OCI-LY7 (cell line): ENCODE data around the gene TXNRD1.

ENCODE experiments used
- CTCF ChIP-seq: fragments of 200-600 bp; sonication (generic); conservative IDR thresholded peaks from 2 replicates; pipeline ENCODE4 v1.5.1; 2014; ENCODE audit warnings: mild to moderate bottlenecking, antibody characterized with exemption, low read length, moderate library complexity, mixed read lengths
- EZH2phosphoT487 ChIP-seq: fragments of 200-600 bp; sonication (generic); IDR thresholded peaks from 2 replicates; pipeline ENCODE4 v1.6.1; 2018; ENCODE audit warnings: low read depth, borderline replicate concordance, mild to moderate bottlenecking, mixed run types, antibody characterized with exemption, low read length, moderate library complexity, mixed read lengths

DNA sequence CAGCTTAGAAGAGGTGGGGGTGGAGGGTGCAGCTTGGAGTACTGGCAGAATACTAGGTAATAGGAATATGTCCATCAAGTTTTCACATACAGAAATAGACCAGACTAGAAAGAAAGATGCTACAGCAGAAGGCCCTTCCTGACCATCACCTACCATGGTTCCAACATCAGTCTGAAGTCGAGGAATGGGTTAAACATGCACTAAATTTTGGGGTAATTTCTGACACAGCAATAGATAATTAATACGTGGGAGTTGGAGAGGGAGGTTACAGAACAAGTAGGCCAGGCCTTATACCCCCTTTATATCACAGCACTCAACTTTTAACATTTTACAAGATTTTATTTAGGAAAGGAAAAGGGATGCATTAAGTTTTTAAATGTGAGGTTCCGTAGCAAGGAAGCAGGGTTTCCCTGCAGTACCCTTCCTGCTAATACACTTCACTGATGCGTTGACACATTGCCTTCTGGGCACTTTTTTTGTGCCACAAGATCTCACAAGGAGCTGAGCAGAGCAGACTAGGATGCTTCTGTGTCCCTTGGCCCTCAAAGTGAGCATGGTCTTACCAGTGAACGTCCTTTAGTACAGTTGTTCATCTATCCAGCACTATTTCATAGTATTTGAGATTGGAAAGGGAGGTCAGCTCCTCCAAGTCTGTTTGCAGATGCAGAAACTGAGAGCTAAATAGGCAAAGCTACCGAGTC is 138.7 kb downstream of the TXNRD1 start:
- no peak for TF ChIP-seq CTCF
- TF ChIP-seq EZH2phosphoT487 = no peak
